Pancreas (tissue), 10 donors: ENCODE data around the gene PTAFR. TPM values are rescaled to one million over a fixed set of nuclear protein-coding genes. Genes with fewer than 3 reads are reported as not detected.
A peak's percentile ranks its signal among the peaks of the same experiment; 100 is the strongest.

ENCODE experiments used
- ATAC-seq, 4 donors: fragments of 200-7000 bp; cut with Tn5 transposase; one replicate each; pipeline versions ENCODE4 v1.8.0 to v1.9.1; 2020; ENCODE audit warnings: mild to moderate bottlenecking in 4 of 4, moderate library complexity in 4 of 4
- DNase-seq, 6 donors: peaks; one replicate each; pipeline ENCODE4 v3.0.0-alpha.2; 2020
- FAIRE-seq: peaks from 2 replicates; lab custom pipeline; 2012; peaks lifted over from hg19 to GRCh38; lab: Jason Lieb, UNC
- H3K27ac ChIP-seq, 4 donors: fragments of 200-600 bp; sonication (generic); 1 replicate in 3 of 4; 2 replicates in 1 of 4; pipeline versions ENCODE4 v1.5.0 to v1.8.0; 2020
- H3K27me3 ChIP-seq, 4 donors: fragments of 200-600 bp; one replicate each; pipeline ENCODE4 v1.8.0; 2021
- H3K36me3 ChIP-seq, 3 donors: fragments of 200-600 bp; sonication (generic) in 1 of 3; one replicate each; pipeline versions ENCODE4 v1.5.0 to v1.8.0; 2020 to 2021
- H3K4me1 ChIP-seq, 3 donors: fragments of 200-600 bp; one replicate each; pipeline ENCODE4 v1.8.0; 2021
- H3K4me3 ChIP-seq, 4 donors: fragments of 200-600 bp; sonication (generic) in 2 of 4; one replicate each; pipeline versions ENCODE4 v1.5.0 to v1.8.0; 2020 to 2021
- H3K9me3 ChIP-seq, 4 donors: fragments of 200-600 bp; one replicate each; pipeline ENCODE4 v1.8.0; 2021
- WGBS, 2 donors: extraction: QIAGEN DNeasy Blood & Tissue Kit; methylation state at CpG; one replicate each; pipeline ENCODE4 v1.1.7; 2013; 5-methylcytosine and 5-hydroxymethylcytosine counted together
- intact Hi-C, 3 donors: fragments of 100-400 bp; cut with DNase I; formaldehyde crosslinking; loops; one replicate each; pipeline versions ENCODE4 v1.11.1 to v1.14.2; 2022
- polyA plus RNA-seq, 2 donors: library from polyadenylated mRNA; stranded (reverse); fragments of 200-250 nt; gene quantifications; one replicate each; pipeline ENCODE4 v1.2.3, GENCODE V29; 2013
- total RNA-seq, 6 donors: library from RNA; stranded (reverse); fragmentation: NEBNext Ultra II Directional in 4 of 6; extraction: Animal tissue kit (Norgen Biotek cat#: 25700) in 4 of 6; gene quantifications; one replicate each; pipeline versions ENCODE4 v1.2.1 to v1.2.4, GENCODE V29; 2021 to 2023
- TF ChIP-seq, protein P1 (sequence below), 4 donors: fragments of 200-600 bp; sonication (generic) in 3 of 4; IDR thresholded peaks; one replicate each; pipeline versions ENCODE4 v1.5.0 to v1.8.0; 2021; ENCODE audit warnings: antibody characterized with exemption in 4 of 4
- donor health status: healthy with polysubstance abuse.
- donor health status: DM: no; HTN: no; CAD: no; lungs with moderate emphysema.
- donor health status: DM: no; HTN: no; CAD: no.
- donor health status: control.
- donor health status: control.
- donor health status: Bipolar disorder and iron deficiency.
- donor health status: DM: yes; HTN: yes; CAD: no.
- donor health status: DM: no; HTN: no; CAD: no.
- donor health status: DM: no; HTN: no; CAD: no.
- donor health status: DM: yes; HTN: yes; CAD: no.

The PTAFR gene
- total and polyA plus RNA-seq, 8 donors = 0.37 to 13.7 (median 0.92) TPM

DNA sequence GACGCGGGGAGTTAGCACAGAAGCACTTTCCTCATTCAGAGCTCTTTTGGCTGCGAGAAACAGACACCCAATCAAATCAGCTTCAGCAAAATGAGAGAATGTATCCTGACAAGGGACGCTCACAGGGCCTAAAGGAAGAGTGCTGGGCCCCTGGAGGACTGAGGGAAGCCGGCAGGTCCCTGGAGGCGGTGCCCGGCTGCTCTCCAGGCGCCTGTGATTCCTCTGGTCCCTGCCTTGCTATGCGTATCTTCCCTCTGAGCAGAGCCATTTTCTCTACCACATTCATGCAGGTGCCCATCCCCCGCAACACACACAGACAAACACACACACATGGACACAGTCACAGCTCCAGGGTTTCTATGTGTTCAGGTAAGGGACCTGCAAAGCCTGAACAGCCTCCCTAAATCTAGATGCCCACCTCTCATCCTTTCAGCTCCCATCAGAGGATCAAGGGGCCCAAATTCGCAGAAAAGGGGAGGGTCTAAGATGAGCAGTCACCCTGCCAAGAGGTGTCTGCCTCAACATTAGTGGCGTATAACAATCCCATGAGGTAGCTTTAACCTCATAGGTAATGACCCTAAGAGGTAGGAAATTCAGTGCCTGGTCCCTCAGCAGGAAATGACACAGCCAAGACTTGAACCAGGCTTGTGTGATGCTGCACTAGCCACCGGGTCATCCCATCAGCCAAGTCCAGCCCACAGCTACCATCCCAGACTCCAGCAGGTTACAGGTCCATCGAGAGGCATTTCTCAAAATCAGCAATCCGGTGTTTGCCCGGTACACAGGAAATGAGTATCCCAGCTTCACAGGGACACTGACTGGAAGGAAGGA lies 29.0 kb downstream of the PTAFR start:
- TF ChIP-seq, protein P1, sequence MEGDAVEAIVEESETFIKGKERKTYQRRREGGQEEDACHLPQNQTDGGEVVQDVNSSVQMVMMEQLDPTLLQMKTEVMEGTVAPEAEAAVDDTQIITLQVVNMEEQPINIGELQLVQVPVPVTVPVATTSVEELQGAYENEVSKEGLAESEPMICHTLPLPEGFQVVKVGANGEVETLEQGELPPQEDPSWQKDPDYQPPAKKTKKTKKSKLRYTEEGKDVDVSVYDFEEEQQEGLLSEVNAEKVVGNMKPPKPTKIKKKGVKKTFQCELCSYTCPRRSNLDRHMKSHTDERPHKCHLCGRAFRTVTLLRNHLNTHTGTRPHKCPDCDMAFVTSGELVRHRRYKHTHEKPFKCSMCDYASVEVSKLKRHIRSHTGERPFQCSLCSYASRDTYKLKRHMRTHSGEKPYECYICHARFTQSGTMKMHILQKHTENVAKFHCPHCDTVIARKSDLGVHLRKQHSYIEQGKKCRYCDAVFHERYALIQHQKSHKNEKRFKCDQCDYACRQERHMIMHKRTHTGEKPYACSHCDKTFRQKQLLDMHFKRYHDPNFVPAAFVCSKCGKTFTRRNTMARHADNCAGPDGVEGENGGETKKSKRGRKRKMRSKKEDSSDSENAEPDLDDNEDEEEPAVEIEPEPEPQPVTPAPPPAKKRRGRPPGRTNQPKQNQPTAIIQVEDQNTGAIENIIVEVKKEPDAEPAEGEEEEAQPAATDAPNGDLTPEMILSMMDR (IDR thresholded peaks at IDR 0.05) = no peak
- DNase-seq (no peak), FAIRE-seq (no peak), ATAC-seq (no peak)
- intact Hi-C loops = no loop called here
- 73 to 77% methylated on average over 16 of the region's 16 CpGs for WGBS, 2 donors
- Histone ChIP-seq H3K27me3 (no peaks in the 10 kb centered on the region), H3K4me3 (no peak overlapping the region), H3K27ac (no peak overlapping the region), H3K4me1 (no peaks in the 10 kb centered on the region), H3K36me3 (no peaks in the 10 kb centered on the region), H3K9me3 (no peaks in the 10 kb centered on the region)

DNA sequence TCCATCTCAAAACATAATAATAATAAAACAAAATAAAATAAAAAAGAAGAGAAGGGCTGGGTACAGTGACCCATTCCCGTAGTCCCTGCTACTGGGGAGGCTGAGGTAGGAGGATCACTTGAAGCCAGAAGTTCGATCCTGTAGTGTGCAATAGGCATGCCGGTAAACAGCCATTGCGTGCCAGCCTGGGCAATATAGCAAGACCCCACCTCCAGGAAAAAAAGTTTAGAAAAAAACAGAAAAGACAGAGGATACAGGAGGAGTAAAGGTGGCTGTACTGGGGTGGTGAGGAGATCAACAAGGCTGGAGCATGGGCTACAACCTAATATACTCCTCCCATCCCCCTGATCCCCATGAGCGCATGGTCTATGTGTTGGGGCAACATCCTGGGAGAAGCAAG lies 30.8 kb downstream of the PTAFR start:
- no peak for FAIRE-seq
- ATAC-seq = no peak
- TF ChIP-seq, protein P1 (IDR thresholded peaks at IDR 0.05) = no peak
- Histone ChIP-seq H3K27me3 (no peaks in the 10 kb centered on the region), H3K36me3 (no peaks in the 10 kb centered on the region), H3K9me3 (no peaks in the 10 kb centered on the region), H3K27ac (no peak overlapping the region), H3K4me1 (no peaks in the 10 kb centered on the region), H3K4me3 (no peak overlapping the region)
- intact Hi-C loops = no loop called here
- 87 to 89% methylated on average over 5 of the region's 5 CpGs for WGBS, 2 donors
- no peak for DNase-seq

DNA sequence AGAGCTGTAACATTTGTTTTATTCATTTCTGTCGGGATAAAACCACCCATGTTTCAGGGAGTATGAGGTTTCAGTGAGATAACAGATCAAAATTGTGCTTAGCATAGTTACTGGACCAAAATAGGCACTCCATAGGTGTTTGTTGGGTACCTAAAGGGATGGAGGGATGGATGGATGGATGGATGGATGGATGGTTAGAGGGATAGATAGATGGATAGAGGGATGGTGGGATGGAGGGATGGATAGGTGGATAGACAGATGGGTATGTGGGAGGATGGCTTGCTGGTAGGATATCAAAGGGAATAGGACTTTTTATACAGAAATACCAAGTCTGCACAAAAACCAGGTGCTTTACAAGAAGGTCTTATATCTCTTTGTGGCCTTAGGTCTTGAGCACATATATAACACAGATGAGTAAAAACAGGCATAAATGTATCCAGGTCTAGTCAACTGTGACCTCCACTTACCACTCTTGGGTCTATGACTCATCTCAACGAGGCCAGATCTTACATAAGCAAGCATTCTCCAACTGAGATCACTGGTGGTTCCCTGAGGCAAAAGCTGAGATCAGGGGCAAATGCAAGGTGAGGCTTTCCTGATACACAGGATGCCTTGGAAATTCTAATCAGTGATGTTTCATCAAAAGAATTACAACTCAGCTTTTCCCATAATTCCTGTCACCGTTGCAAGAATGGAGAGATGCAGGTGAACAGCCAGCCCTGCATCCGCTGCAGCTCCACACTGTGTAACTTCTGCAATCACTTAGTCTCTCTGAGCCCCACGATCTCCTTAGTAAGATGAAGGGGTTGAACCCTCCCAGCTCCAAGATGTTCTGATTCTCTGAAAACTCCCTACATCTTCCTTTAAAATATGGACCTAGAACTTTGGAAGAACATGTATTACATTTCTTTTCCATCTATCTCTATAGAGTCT lies 32.0 kb downstream of the PTAFR start:
- no peaks in the 10 kb centered on the region for H3K27me3 ChIP-seq
- TF ChIP-seq, protein P1 (IDR thresholded peaks at IDR 0.05) = no peak
- intact Hi-C loops = no loop called here
- H3K9me3 ChIP-seq = no peaks in the 10 kb centered on the region
- ATAC-seq = peak in 1 of 4 donors; percentile 30
- no peaks in the 10 kb centered on the region for H3K4me1 ChIP-seq
- no peaks in the 10 kb centered on the region for H3K36me3 ChIP-seq
- 64 to 68% methylated on average over 5 of the region's 5 CpGs for WGBS, 2 donors
- no peak overlapping the region for H3K27ac ChIP-seq
- no peak for DNase-seq
- H3K4me3 ChIP-seq = no peak overlapping the region
- FAIRE-seq = no peak

DNA sequence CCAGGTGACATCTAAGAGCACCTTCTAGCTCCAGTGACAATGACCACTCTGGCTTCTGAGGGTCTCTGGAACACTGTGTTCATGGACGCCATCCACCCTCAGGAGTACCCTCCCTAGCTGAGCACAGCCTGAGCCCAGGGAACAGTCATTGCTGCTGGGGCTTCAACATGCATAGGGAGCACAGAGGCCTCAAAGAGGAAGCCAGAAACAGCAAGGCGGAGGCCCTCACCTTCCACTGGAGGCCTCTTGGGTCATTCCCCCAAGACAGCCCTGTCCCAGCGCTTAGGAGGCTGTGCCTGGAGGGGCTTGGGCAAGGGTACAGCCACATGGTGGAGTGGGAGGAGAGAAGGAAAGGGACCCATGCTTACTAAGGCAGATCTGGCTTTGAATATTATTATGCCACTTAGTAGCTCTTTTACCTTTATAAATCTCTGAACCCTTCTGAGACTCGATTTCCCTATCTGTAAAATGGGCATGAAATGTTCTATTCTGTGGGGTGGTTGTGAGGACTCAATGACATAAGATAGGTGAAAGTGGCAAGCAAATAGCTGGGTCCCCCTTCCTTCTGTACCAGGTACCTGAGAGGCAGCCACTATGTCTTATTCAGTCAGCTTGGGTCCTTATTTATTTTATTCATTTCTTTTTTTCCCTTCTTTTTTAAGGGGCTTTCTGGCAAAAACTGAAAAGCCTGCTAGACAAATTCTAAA lies 32.8 kb downstream of the PTAFR start:
- FAIRE-seq = no peak

More for the DNA sequence above, 32.8 kb downstream of the PTAFR start:
- Histone ChIP-seq H3K4me3 (no peak overlapping the region), H3K9me3 (no peaks in the 10 kb centered on the region), H3K4me1 (no peaks in the 10 kb centered on the region), H3K27me3 (no peaks in the 10 kb centered on the region), H3K27ac (no peak overlapping the region), H3K36me3 (no peaks in the 10 kb centered on the region)
- TF ChIP-seq, protein P1 (IDR thresholded peaks at IDR 0.05) = no peak
- ATAC-seq (no peak), DNase-seq (no peak)
- 69 to 77% methylated on average over 4 of the region's 4 CpGs for WGBS, 2 donors
- intact Hi-C loops = no loop called here
